Activated CD8-positive, alpha-beta memory T cell treated with anti-CD3 and anti-CD28 coated beads for 1 hour (primary cell): ENCODE measurements around the gene CDK5RAP3.
"Not testable (repeated sequence)": the region's sequence is repeated elsewhere in the genome, so short reads cannot be mapped to it uniquely, and the experiment has no call there.

Source experiments
- DNase-seq, 2 donors: peaks; one replicate each; pipeline ENCODE4 v3.0.0-alpha.2; 2020; ENCODE audit warnings: low read depth in 1 of 2; ENCODE audit errors: extremely low read depth in 1 of 2

The CDK5RAP3 gene

GRCh38 chr17:47970725-47971499 lies at the start of gene CDK5RAP3:
TSS of gene CDK5RAP3 (plus strand) at chr17:47971113. CDS start at chr17:47971147, 34 bp downstream.
- peak; percentile 95 to 98 for DNase-seq

GRCh38 chr17:47924785-47925677 lies 45.9 kb upstream of the CDK5RAP3 start:
- no peak for DNase-seq

GRCh38 chr17:47925678-47925988 lies 45.3 kb upstream of the CDK5RAP3 start:
- no peak for DNase-seq

GRCh38 chr17:47927821-47928400 lies 43.0 kb upstream of the CDK5RAP3 start:
- DNase-seq: no peak

GRCh38 chr17:47928415-47928814 lies 42.5 kb upstream of the CDK5RAP3 start:
- DNase-seq: no peak

- no peak for DNase-seq
These were observed 41.5 kb upstream of the CDK5RAP3 start for GRCh38 chr17:47929218-47930000.

GRCh38 chr17:47931848-47932247 lies 39.1 kb upstream of the CDK5RAP3 start:
- no peak for DNase-seq

- DNase-seq: no peak
These were observed 36.1 kb upstream of the CDK5RAP3 start for GRCh38 chr17:47934856-47935255.

GRCh38 chr17:47935468-47935867 lies 35.4 kb upstream of the CDK5RAP3 start:
- DNase-seq: not testable (repeated sequence)

GRCh38 chr17:47935961-47936360 lies 35.0 kb upstream of the CDK5RAP3 start:
- no peak for DNase-seq

GRCh38 chr17:47937941-47938340 lies 33.0 kb upstream of the CDK5RAP3 start:
- no peak for DNase-seq

GRCh38 chr17:47941246-47942095 lies 29.4 kb upstream of the CDK5RAP3 start, which contains the start of gene PNPO:
TSS of gene PNPO (plus strand) at chr17:47941571. CDS start at chr17:47941676, 105 bp downstream.
- peak; percentile 80 to 85 for DNase-seq

- DNase-seq: no peak
These were observed 28.8 kb upstream of the CDK5RAP3 start for GRCh38 chr17:47942096-47942510.

- DNase-seq: no peak
These were observed 28.3 kb upstream of the CDK5RAP3 start for GRCh38 chr17:47942568-47942967.

- no peak for DNase-seq
These were observed 25.8 kb upstream of the CDK5RAP3 start for GRCh38 chr17:47945080-47945479.

- DNase-seq: no peak
These were observed 25.1 kb upstream of the CDK5RAP3 start for GRCh38 chr17:47945529-47946508.

- no peak for DNase-seq
These were observed 24.4 kb upstream of the CDK5RAP3 start for GRCh38 chr17:47946516-47946915.

GRCh38 chr17:47946929-47947397 lies 23.9 kb upstream of the CDK5RAP3 start:
- DNase-seq: peak; percentile 33 to 42
